SK-N-SH (cell line): ENCODE measurements around the gene ARID4A. TPM values are rescaled to one million over a fixed set of nuclear protein-coding genes. Genes with fewer than 3 reads are reported as not detected.

Source experiments
- CTCF ChIA-PET: fragments of 300-600, 350-600 bp; formaldehyde crosslinking; extraction: SDS; loops from one replicate; lab custom pipeline; 2021; lab: Yijun Ruan, JAX
- POLR2A ChIA-PET: fragments of 350-600 bp; sonication (Branson Sonifier 250); formaldehyde crosslinking; extraction: SDS; loops from one replicate; lab custom pipeline; 2020; ENCODE audit warnings: antibody characterized with exemption, inconsistent platforms; lab: Yijun Ruan, JAX
- DNase-seq: peaks from one replicate; pipeline ENCODE4 v3.0.0; 2012
- H2AFZ ChIP-seq: fragments of 200-600 bp; sonication (generic); 2 replicates; pipeline ENCODE4 v1.8.1; 2016; ENCODE audit warnings: antibody characterized with exemption, mild to moderate bottlenecking, low read depth
- H3F3A ChIP-seq: fragments of 200-600 bp; sonication (generic); replicated peaks from 2 replicates; pipeline ENCODE3; 2016; ENCODE audit warnings: antibody characterized with exemption, mild to moderate bottlenecking; ENCODE audit not compliant: insufficient read depth
- H3K27ac ChIP-seq, 2 experiments: fragments of 200-500 bp in 1 of 2; fragments of 200-600 bp in 1 of 2; sonication (Bioruptor generic) in 1 of 2; sonication (generic), shearing (Covaris generic) in 1 of 2; 2 replicates each; pipeline versions ENCODE4 v1.5.1 to v1.6.1; 2014 to 2016; ENCODE audit warnings: low read depth in 2 of 2, inconsistent platforms in 1 of 2, low read length in 1 of 2, mild to moderate bottlenecking in 1 of 2, mixed read lengths in 1 of 2
- H3K27me3 ChIP-seq: fragments of 200-600 bp; sonication (generic), shearing (Covaris generic); 2 replicates; pipeline ENCODE4 v1.6.1; 2016; ENCODE audit warnings: mixed run types; ENCODE audit not compliant: insufficient read depth
- H3K36me3 ChIP-seq, 2 experiments: fragments of 200-500 bp in 1 of 2; fragments of 200-600 bp in 1 of 2; sonication (Bioruptor generic) in 1 of 2; sonication (generic) in 1 of 2; replicated peaks in 1 of 2; 2 replicates each; pipeline versions ENCODE3 to v1.5.1; 2014 to 2016; ENCODE audit warnings: low read length in 1 of 2, mild to moderate bottlenecking in 1 of 2; ENCODE audit not compliant: insufficient read depth in 2 of 2, control insufficient read depth in 1 of 2
- H3K4me1 ChIP-seq, 2 experiments: fragments of 200-500 bp in 1 of 2; fragments of 200-600 bp in 1 of 2; sonication (Bioruptor generic) in 1 of 2; sonication (generic), shearing (Covaris generic) in 1 of 2; 2 replicates each; pipeline versions ENCODE4 v1.5.1 to v1.6.1; 2014 to 2016; ENCODE audit warnings: low read depth in 1 of 2, low read length in 1 of 2, mixed run types in 1 of 2; ENCODE audit not compliant: insufficient read depth in 2 of 2, control insufficient read depth in 1 of 2
- H3K4me2 ChIP-seq: fragments of 200-600 bp; sonication (generic), shearing (Covaris generic); 2 replicates; pipeline ENCODE4 v1.6.1; 2017; ENCODE audit warnings: mixed run types
- H3K4me3 ChIP-seq, 2 experiments: fragments of 200-500 bp in 1 of 2; fragments of 200-600 bp in 1 of 2; sonication (Bioruptor generic) in 1 of 2; sonication (generic), shearing (Covaris generic) in 1 of 2; 2 replicates each; pipeline versions ENCODE4 v1.5.1 to v1.8.1; 2014 to 2016; ENCODE audit warnings: low read depth in 2 of 2, inconsistent platforms in 1 of 2, low read length in 1 of 2, mild to moderate bottlenecking in 1 of 2, mixed read lengths in 1 of 2, moderate library complexity in 1 of 2
- H3K79me2 ChIP-seq: fragments of 200-600 bp; sonication (generic); 2 replicates; pipeline ENCODE4 v1.8.1; 2017; ENCODE audit warnings: mild to moderate bottlenecking; ENCODE audit not compliant: insufficient read depth
- H3K9ac ChIP-seq: fragments of 200-600 bp; sonication (generic); 2 replicates; pipeline ENCODE4 v1.6.1; 2017; ENCODE audit warnings: mixed run types
- H3K9me2 ChIP-seq: fragments of 200-600 bp; sonication (generic); 2 replicates; pipeline ENCODE4 v1.6.1; 2017; ENCODE audit warnings: mixed run types
- H3K9me3 ChIP-seq: fragments of 200-600 bp; sonication (generic); 2 replicates; pipeline ENCODE4 v1.6.1; 2017; ENCODE audit warnings: mixed run types, mild to moderate bottlenecking, moderate library complexity
- H4K20me1 ChIP-seq: fragments of 200-600 bp; sonication (generic); 2 replicates; pipeline ENCODE4 v1.6.1; 2017; ENCODE audit warnings: mild to moderate bottlenecking, mixed run types; ENCODE audit not compliant: insufficient read depth
- FOXJ3 ChIP-seq: sonication (generic); formaldehyde crosslinking; IDR thresholded peaks from 2 replicates; pipeline ENCODE4 v1.5.1; 2020; ENCODE audit warnings: mild to moderate bottlenecking, missing genetic modification reagents
- GATA2 ChIP-seq: sonication (generic); formaldehyde crosslinking; IDR thresholded peaks from 2 replicates; pipeline ENCODE4 v1.5.0; 2020; ENCODE audit warnings: mild to moderate bottlenecking, missing genetic modification reagents
- JUND ChIP-seq: IDR thresholded peaks from 2 replicates; pipeline ENCODE4 v1.4.0; 2012
- NFIC ChIP-seq: IDR thresholded peaks from 2 replicates; pipeline ENCODE4 v1.4.0; 2012; ENCODE audit warnings: borderline replicate concordance
- RCOR1 ChIP-seq: fragments of 150-350 bp; IDR thresholded peaks from 2 replicates; pipeline ENCODE4 v1.6.1; 2017; ENCODE audit warnings: antibody characterized with exemption, low read length
- RFX5 ChIP-seq: IDR thresholded peaks from 2 replicates; pipeline ENCODE4 v1.6.1; 2012; ENCODE audit warnings: mild to moderate bottlenecking, improper control_type of control experiment, low read length
- RXRA ChIP-seq: IDR thresholded peaks from 2 replicates; pipeline ENCODE4 v1.4.0; 2012; ENCODE audit warnings: low read depth, mild to moderate bottlenecking, borderline replicate concordance
- USF1 ChIP-seq: IDR thresholded peaks from 2 replicates; pipeline ENCODE4 v1.4.0; 2012; ENCODE audit warnings: low read depth, borderline replicate concordance
- USF2 ChIP-seq: fragments of 150-350 bp; IDR thresholded peaks from 2 replicates; pipeline ENCODE4 v1.6.1; 2017; ENCODE audit warnings: antibody characterized with exemption, low read length, low read depth, borderline replicate concordance
- YY1 ChIP-seq: IDR thresholded peaks from 2 replicates; pipeline ENCODE4 v1.4.0; 2012; ENCODE audit warnings: low read depth, mild to moderate bottlenecking
- WGBS: methylation state at CpG from one replicate; pipeline ENCODE4 v1.1.6; 2017; ENCODE audit warnings: low lambda C conversion rate; 5-methylcytosine and 5-hydroxymethylcytosine counted together
- polyA plus RNA-seq, 3 experiments: library from polyadenylated mRNA; depleted of rRNA; stranded (reverse); fragments of >200 nt; gene quantifications; 2 replicates each; pipeline ENCODE4 v1.2.3, GENCODE V29; 2012

Gene ARID4A
- polyA plus RNA-seq, 1 of the 3 experiments (the other 2 are of a cell fraction) = 4.6 TPM

DNA sequence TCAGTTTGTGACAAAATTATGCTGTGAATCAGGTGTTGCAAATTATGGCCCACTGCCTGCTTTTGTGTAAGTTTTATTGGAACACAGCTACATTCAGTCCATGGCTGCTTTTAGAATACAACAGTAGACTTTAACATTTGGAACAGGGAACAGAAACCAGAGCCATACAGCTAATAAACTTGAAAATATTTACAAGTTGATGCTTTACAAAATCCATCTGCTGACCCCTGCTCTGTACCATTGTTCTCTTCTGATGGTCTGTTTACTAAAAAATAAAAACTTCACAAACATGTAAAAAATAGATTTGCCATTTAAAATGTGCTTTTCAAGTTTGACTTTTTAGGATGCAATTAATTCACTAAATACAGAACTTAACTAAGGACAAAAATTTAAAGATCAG lies 33.0 kb upstream of the ARID4A start:
- Histone ChIP-seq H2AFZ (no peak overlapping the region), H3K4me3 (no peak overlapping the region), H3K9me3 (no peaks in the 10 kb centered on the region), H3K27ac (no peak overlapping the region), H3K36me3 (peaks cover 64 to 94% of the 10 kb centered on the region in 2 experiments), H3K4me2 (no peak overlapping the region), H3K4me1 (no peaks in the 10 kb centered on the region), H3K79me2 (peaks cover 69% of the 10 kb centered on the region), H3F3A (peaks cover 66% of the 10 kb centered on the region), H4K20me1 (0 out of 2 replicates have a peak, but pooled peaks cover 6% of the 10 kb centered on the region), H3K27me3 (no peaks in the 10 kb centered on the region), H3K9ac (no peak overlapping the region), H3K9me2 (no peaks in the 10 kb centered on the region)
- TF ChIP-seq RXRA (no peak), GATA2 (no peak), RFX5 (no peak)
- ChIA-PET POLR2A (no interaction called here), CTCF (no interaction called here)
- no peak for DNase-seq

DNA sequence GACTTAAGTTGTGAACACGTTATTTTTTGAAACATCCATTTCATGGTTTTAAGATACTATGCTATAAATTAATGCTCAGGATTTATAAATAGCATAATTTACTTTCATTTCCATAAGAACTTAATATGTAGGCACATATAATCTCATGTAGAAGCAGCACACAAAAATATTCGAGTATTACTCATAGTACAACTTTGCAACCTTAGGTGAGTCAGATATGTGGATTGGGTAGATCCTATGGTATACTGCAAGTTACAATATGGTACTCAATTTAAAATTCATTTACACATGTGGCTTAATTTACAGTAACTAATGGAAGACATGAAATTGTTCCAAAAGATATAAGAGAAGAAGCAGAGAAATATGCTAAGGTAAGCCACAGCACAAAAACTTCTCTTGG lies 27.7 kb upstream of the ARID4A start:
- Histone ChIP-seq H3K4me3 (no peak overlapping the region), H3K9ac (no peak overlapping the region), H3K27ac (no peak overlapping the region), H3K4me1 (peaks cover 0 to 4% of the 10 kb centered on the region in 2 experiments; a peak in 1 of 4 replicates), H4K20me1 (peaks cover 26% of the 10 kb centered on the region), H3K9me3 (no peaks in the 10 kb centered on the region), H3K4me2 (no peak overlapping the region), H3K9me2 (no peaks in the 10 kb centered on the region), H2AFZ (no peak overlapping the region), H3K36me3 (peaks cover 60 to 91% of the 10 kb centered on the region in 2 experiments), H3K27me3 (no peaks in the 10 kb centered on the region), H3K79me2 (peaks cover 82% of the 10 kb centered on the region), H3F3A (peaks cover 80% of the 10 kb centered on the region)
- WGBS = 67% methylated on average over 2 of the region's 2 CpGs
- no peak for DNase-seq
- TF ChIP-seq YY1 = no peak
- ChIA-PET POLR2A (no interaction called here), CTCF (no interaction called here)

DNA sequence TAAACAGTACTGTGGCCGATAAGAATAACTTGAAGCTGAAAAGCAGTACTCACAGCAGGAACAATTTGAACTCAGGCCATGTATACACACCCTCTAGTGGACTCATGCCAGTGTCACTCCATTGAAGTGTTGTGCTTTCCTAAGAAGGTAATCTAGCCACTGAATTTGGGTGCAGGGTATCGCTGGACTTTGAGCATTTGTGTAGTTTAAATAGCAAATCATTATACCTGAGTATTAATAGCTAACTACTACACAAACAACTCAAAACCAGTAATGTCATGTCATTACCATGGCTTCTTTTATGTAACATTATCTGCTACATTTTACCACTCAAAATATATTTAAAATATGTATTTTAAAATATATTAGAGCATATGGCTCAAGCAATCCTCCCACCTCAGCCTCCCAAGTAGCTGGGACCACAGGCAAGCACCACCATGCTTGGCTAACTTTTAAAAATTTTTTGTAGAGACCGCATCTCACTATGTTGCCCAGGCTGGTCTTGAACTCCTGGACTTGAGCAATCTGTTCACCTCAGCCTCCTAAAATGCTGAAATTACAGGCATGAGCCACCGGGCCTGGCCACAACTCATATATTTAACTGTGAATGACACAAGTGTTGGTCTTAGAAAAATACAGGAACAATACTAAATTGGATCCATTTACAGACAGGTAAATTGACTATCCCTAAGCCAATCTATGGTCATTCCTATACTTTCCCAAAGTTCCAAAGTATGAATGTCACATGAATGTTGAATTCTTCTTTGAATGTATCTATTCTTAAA lies 25.6 kb upstream of the ARID4A start:
- Histone ChIP-seq H3K4me1 (peaks cover 0 to 9% of the 10 kb centered on the region in 2 experiments; a peak in 2 of 4 replicates), H4K20me1 (peaks cover 39% of the 10 kb centered on the region), H3K36me3 (peaks cover 42 to 89% of the 10 kb centered on the region in 2 experiments), H3K27me3 (no peaks in the 10 kb centered on the region), H3K9me3 (no peaks in the 10 kb centered on the region), H3K4me3 (no peak overlapping the region), H3F3A (peaks cover 64% of the 10 kb centered on the region), H3K9ac (no peak overlapping the region), H2AFZ (no peak overlapping the region), H3K4me2 (no peak overlapping the region), H3K79me2 (peaks cover 94% of the 10 kb centered on the region), H3K27ac (no peak overlapping the region), H3K9me2 (no peaks in the 10 kb centered on the region)
- TF ChIP-seq JUND = no peak
- no peak for TF ChIP-seq USF2
- no peak for TF ChIP-seq RCOR1
- no peak for TF ChIP-seq FOXJ3 (CRISPR knock-in tag)
- no peak for TF ChIP-seq RFX5
- TF ChIP-seq NFIC = no peak
- no peak for TF ChIP-seq USF1
- POLR2A ChIA-PET = no interaction called here
- DNase-seq = no peak
- CTCF ChIA-PET = no interaction called here
- WGBS = 81% methylated on average over 4 of the region's 4 CpGs
